PC-3 (cell line): ENCODE measurements around the gene LINC01488. TPM values are rescaled to one million over a fixed set of nuclear protein-coding genes. Genes with fewer than 3 reads are reported as not detected.

Experiments
- ATAC-seq: fragments of 200-7000 bp; cut with Tn5 transposase; 2 replicates; pipeline ENCODE4 v1.9.1; 2020; ENCODE audit warnings: mild to moderate bottlenecking, moderate library complexity
- BruUV-seq: library from RNA; stranded (reverse); fragments of 400-500 nt; replicated peaks from 2 replicates; lab custom pipeline; 2021; lab: Mats Ljungman, UMichigan
- CTCF ChIA-PET: fragments of 300-600 bp; sonication (Branson Sonifier 250); formaldehyde crosslinking; loops from one replicate; lab custom pipeline; 2022; ENCODE audit warnings: antibody characterized with exemption; lab: Charles Lee
- POLR2A ChIA-PET: fragments of 300-600 bp; sonication (Branson Sonifier 250); formaldehyde crosslinking; loops from one replicate; lab custom pipeline; 2022; ENCODE audit warnings: antibody characterized with exemption; ENCODE audit not compliant: unreplicated experiment; lab: Charles Lee
- DNase-seq: peaks from one replicate; pipeline ENCODE4 v3.0.0-alpha.2; 2015
- H2AFZ ChIP-seq: fragments of 300-600 bp; sonication (generic); 2 replicates; pipeline ENCODE4 v1.6.0; 2016; ENCODE audit warnings: antibody characterized with exemption, low read length
- H3F3A ChIP-seq: fragments of 300-600 bp; sonication (generic); one replicate; pipeline ENCODE4 v1.6.0; 2017; ENCODE audit warnings: antibody characterized with exemption, low read length, control low read depth, mild to moderate bottlenecking; ENCODE audit not compliant: unreplicated experiment
- H3K27ac ChIP-seq: fragments of 300-600 bp; sonication (generic); 2 replicates; pipeline ENCODE4 v1.5.1; 2016; ENCODE audit warnings: mild to moderate bottlenecking, low read length
- H3K27me3 ChIP-seq: fragments of 300-600 bp; sonication (generic); 2 replicates; pipeline ENCODE4 v1.6.1; 2016; ENCODE audit warnings: low read length, mixed read lengths
- H3K36me3 ChIP-seq: fragments of 300-600 bp; sonication (generic); 2 replicates; pipeline ENCODE4 v1.6.1; 2016; ENCODE audit warnings: low read depth, mixed run types, low read length, mixed read lengths
- H3K4me1 ChIP-seq: fragments of 300-600 bp; sonication (generic); 2 replicates; pipeline ENCODE4 v1.5.1; 2016; ENCODE audit warnings: low read length; ENCODE audit not compliant: insufficient read depth
- H3K4me2 ChIP-seq: fragments of 300-600 bp; sonication (generic); 2 replicates; pipeline ENCODE4 v1.6.0; 2016; ENCODE audit warnings: low read length
- H3K4me3 ChIP-seq: fragments of 300-600 bp; sonication (generic); 2 replicates; pipeline ENCODE4 v1.5.1; 2016; ENCODE audit warnings: mild to moderate bottlenecking, low read length, mixed read lengths
- H3K79me2 ChIP-seq: fragments of 300-600 bp; sonication (generic); 2 replicates; pipeline ENCODE4 v1.6.1; 2017; ENCODE audit warnings: low read length, mixed read lengths
- H3K9ac ChIP-seq: fragments of 300-600 bp; sonication (generic); 2 replicates; pipeline ENCODE4 v1.6.0; 2016; ENCODE audit warnings: mild to moderate bottlenecking, low read length
- H3K9me2 ChIP-seq: fragments of 300-600 bp; sonication (generic); replicated peaks from 2 replicates; pipeline ENCODE4 v1.6.1; 2016; ENCODE audit warnings: mixed run types, low read length, mixed read lengths
- H3K9me3 ChIP-seq: fragments of 300-600 bp; sonication (generic); 2 replicates; pipeline ENCODE4 v1.6.1; 2016; ENCODE audit warnings: low read length, mixed read lengths
- H4K20me1 ChIP-seq: fragments of 300-600 bp; sonication (generic); 2 replicates; pipeline ENCODE4 v1.6.1; 2016; ENCODE audit warnings: low read length, mixed read lengths
- EZH2 ChIP-seq: fragments of 300-600 bp; sonication (generic); IDR thresholded peaks from one replicate; pipeline ENCODE4 v1.6.1; 2017; ENCODE audit warnings: antibody characterized with exemption, mild to moderate bottlenecking, low read length; ENCODE audit not compliant: unreplicated experiment
- EZH2phosphoT487 ChIP-seq: fragments of 300-600 bp; sonication (generic); IDR thresholded peaks from 2 replicates; pipeline ENCODE4 v1.6.1; 2018; ENCODE audit warnings: mild to moderate bottlenecking, antibody characterized with exemption, low read length, borderline replicate concordance
- intact Hi-C: fragments of 100-400 bp; cut with micrococcal nuclease; formaldehyde crosslinking; loops from 2 replicates; pipeline ENCODE4 v1.9.0; 2023
- total RNA-seq: library from RNA; depleted of rRNA; stranded (reverse); fragments of >200 nt; gene quantifications from 2 replicates; pipeline ENCODE4 v1.2.3, GENCODE V29; 2014
- TF ChIP-seq, protein P1 (sequence below): fragments of 300-600 bp; sonication (generic); conservative IDR thresholded peaks from 2 replicates; pipeline ENCODE4 v1.5.1; 2017; ENCODE audit warnings: antibody characterized with exemption, low read depth, mild to moderate bottlenecking, low read length

LINC01488 gene
- total RNA-seq, 1 experiment from 2014 or later, result not detected

DNA sequence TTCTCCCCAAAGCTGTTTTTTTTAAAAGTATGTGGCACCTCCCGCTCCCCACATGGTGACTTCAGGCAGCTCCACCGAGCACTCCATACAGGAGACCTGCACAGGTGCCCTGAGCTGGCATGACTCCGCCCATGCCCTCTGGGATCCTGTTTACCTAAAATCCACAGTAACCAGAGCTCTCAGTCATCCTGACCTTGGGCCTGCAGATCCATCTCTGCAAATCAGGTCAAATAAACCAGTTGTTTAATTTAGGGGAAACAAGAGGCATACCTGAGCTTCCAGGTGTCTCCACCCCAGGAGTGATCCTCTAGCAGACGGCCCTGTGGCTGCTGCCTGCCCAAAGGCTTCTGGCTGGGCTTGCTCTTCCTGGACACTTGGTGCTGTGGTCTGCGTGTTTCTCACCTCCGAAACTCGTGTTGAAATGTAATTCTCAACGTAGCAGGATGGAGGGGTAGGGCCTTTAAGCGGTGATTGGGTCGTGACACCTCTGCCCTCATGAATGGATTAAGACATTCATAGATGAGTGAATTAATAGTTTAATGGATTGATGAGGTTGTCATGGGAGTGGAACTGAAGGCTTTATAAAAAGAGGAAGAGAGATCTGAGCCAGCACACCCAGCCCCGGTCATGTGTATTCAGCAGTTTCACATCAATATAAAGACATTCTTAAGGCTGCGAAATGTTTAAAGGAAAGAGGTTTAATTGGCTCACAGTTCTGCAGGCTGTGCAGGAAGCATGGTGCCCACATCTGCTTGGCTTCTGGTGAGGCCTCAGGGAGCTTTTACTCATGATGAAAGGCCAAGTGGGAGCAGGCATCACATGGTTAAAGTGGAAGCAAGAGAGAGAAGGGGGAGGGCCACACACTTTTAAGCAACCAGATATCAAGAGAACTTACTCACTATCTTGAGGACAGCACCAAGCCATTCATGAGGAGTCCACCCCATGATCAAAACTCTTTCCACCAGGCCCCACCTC is 34.1 kb downstream of the LINC01488 start:
- Histone ChIP-seq H3K27ac (no peak overlapping the region), H3F3A (no peaks in the 10 kb centered on the region), H4K20me1 (no peaks in the 10 kb centered on the region), H3K79me2 (no peaks in the 10 kb centered on the region), H3K4me3 (no peak overlapping the region), H3K27me3 (no peaks in the 10 kb centered on the region), H3K9me2 (no peaks in the 10 kb centered on the region), H3K9me3 (no peaks in the 10 kb centered on the region), H3K36me3 (no peaks in the 10 kb centered on the region), H2AFZ (no peak overlapping the region), H3K4me1 (peaks cover 3% of the 10 kb centered on the region; the same call in 1 of the 2 replicates), H3K9ac (no peak overlapping the region), H3K4me2 (no peak overlapping the region)
- intact Hi-C loops, result no loop called here
- ChIA-PET CTCF (no interaction called here), POLR2A (no interaction called here)
- BruUV-seq, result no TSS peak
- DNase-seq (no peak), ATAC-seq (no peak)
- TF ChIP-seq, protein P1, sequence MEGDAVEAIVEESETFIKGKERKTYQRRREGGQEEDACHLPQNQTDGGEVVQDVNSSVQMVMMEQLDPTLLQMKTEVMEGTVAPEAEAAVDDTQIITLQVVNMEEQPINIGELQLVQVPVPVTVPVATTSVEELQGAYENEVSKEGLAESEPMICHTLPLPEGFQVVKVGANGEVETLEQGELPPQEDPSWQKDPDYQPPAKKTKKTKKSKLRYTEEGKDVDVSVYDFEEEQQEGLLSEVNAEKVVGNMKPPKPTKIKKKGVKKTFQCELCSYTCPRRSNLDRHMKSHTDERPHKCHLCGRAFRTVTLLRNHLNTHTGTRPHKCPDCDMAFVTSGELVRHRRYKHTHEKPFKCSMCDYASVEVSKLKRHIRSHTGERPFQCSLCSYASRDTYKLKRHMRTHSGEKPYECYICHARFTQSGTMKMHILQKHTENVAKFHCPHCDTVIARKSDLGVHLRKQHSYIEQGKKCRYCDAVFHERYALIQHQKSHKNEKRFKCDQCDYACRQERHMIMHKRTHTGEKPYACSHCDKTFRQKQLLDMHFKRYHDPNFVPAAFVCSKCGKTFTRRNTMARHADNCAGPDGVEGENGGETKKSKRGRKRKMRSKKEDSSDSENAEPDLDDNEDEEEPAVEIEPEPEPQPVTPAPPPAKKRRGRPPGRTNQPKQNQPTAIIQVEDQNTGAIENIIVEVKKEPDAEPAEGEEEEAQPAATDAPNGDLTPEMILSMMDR, result no peak
- TF ChIP-seq EZH2 (no peak), EZH2phosphoT487 (no peak)

GRCh38 chr11:69516526-69516925 is 35.1 kb downstream of the LINC01488 start:
- Histone ChIP-seq H4K20me1 (no peaks in the 10 kb centered on the region), H3K9me2 (no peaks in the 10 kb centered on the region), H3K4me1 (no peaks in the 10 kb centered on the region), H3K9ac (no peak overlapping the region), H3K36me3 (no peaks in the 10 kb centered on the region), H3K4me2 (no peak overlapping the region), H3K27me3 (no peaks in the 10 kb centered on the region), H3K27ac (no peak overlapping the region), H3K9me3 (no peaks in the 10 kb centered on the region), H3K4me3 (no peak overlapping the region), H2AFZ (no peak overlapping the region), H3K79me2 (no peaks in the 10 kb centered on the region), H3F3A (no peaks in the 10 kb centered on the region)
- no peak for DNase-seq
- intact Hi-C loops, result no loop called here
- CTCF ChIA-PET, result no interaction called here
- TF ChIP-seq EZH2phosphoT487 (no peak), EZH2 (no peak)
- TF ChIP-seq, protein P1, result no peak
- no peak for ATAC-seq
- POLR2A ChIA-PET, result no interaction called here
- BruUV-seq, result no TSS peak
